B cell (primary cell): ENCODE results near the gene TMEFF1. TPM values are rescaled to one million over a fixed set of nuclear protein-coding genes. Genes with fewer than 3 reads are reported as not detected.

ENCODE experiments used
- ATAC-seq: fragments of 200-7000 bp; cut with Tn5 transposase; one replicate; pipeline ENCODE4 v1.10.0; 2021; ENCODE audit warnings: low read depth, mild to moderate bottlenecking, moderate number of reproducible peaks, moderate library complexity
- CTCF ChIA-PET: fragments of 350-600 bp; sonication (Branson Sonifier 250); formaldehyde crosslinking; loops from one replicate; lab custom pipeline; 2021; ENCODE audit warnings: antibody characterized with exemption, inconsistent platforms; lab: Charles Lee
- POLR2A ChIA-PET: fragments of 350-600 bp; sonication (Branson Sonifier 250); formaldehyde crosslinking; loops from one replicate; lab custom pipeline; 2021; ENCODE audit warnings: antibody characterized with exemption; lab: Charles Lee
- DNase-seq: peaks from one replicate; pipeline ENCODE4 v3.0.0; 2013
- H2AFZ ChIP-seq: 2 replicates; pipeline ENCODE4 v1.6.1; 2012; ENCODE audit warnings: mild to moderate bottlenecking, low read depth, low read length; ENCODE audit not compliant: insufficient read depth, poor library complexity, severe bottlenecking
- H3K27ac ChIP-seq, 2 donors: 1 replicate in 1 of 2; 2 replicates in 1 of 2; pipeline ENCODE4 v1.5.1; 2012 to 2013; ENCODE audit warnings: low read length in 2 of 2, mild to moderate bottlenecking in 2 of 2, moderate library complexity in 1 of 2
- H3K27me3 ChIP-seq, 4 experiments: fragments of 200-600 bp in 1 of 4; sonication (generic) in 1 of 4; replicated peaks in 1 of 4; 1 replicate in 2 of 4; 2 replicates in 2 of 4; pipeline versions ENCODE4 v1.6.1 to v1.7.0; 2013 to 2016; ENCODE audit warnings: low read length in 3 of 4, mild to moderate bottlenecking in 2 of 4, mixed read lengths in 1 of 4, moderate library complexity in 1 of 4; ENCODE audit not compliant: insufficient read depth in 4 of 4, control insufficient read depth in 3 of 4; ENCODE audit errors: control extremely low read depth in 1 of 4
- H3K36me3 ChIP-seq, 2 experiments: replicated peaks in 1 of 2; 1 replicate in 1 of 2; 2 replicates in 1 of 2; pipeline versions ENCODE4 v1.6.1 to v1.7.1; 2013; ENCODE audit warnings: low read length in 1 of 2; ENCODE audit not compliant: insufficient read depth in 2 of 2, control insufficient read depth in 1 of 2; ENCODE audit errors: control extremely low read depth in 1 of 2, extremely low read depth in 1 of 2
- H3K4me1 ChIP-seq, 2 donors: fragments of 200-600 bp in 1 of 2; sonication (generic) in 1 of 2; 1 replicate in 1 of 2; 2 replicates in 1 of 2; pipeline versions ENCODE4 v1.5.1 to v1.6.1; 2013 to 2017; ENCODE audit warnings: low read length in 2 of 2; ENCODE audit not compliant: control insufficient read depth in 2 of 2, insufficient read depth in 2 of 2
- H3K4me2 ChIP-seq: replicated peaks from 2 replicates; pipeline ENCODE3; 2012; ENCODE audit warnings: mild to moderate bottlenecking, low read depth, low read length; ENCODE audit not compliant: poor library complexity, severe bottlenecking
- H3K4me3 ChIP-seq, 5 experiments: fragments of 200-600 bp in 1 of 5; sonication (generic) in 1 of 5; 1 replicate in 3 of 5; 2 replicates in 2 of 5; pipeline versions ENCODE4 v1.5.1 to v1.7.0; 2011 to 2016; ENCODE audit warnings: low read length in 4 of 5, mild to moderate bottlenecking in 4 of 5, low read depth in 2 of 5, control low read depth in 1 of 5, moderate library complexity in 1 of 5; ENCODE audit not compliant: insufficient read depth in 1 of 5; ENCODE audit errors: control extremely low read depth in 1 of 5, extremely low read depth in 1 of 5
- H3K79me2 ChIP-seq: fragments of 200-600 bp; sonication (generic); one replicate; pipeline ENCODE4 v1.6.0; 2016; ENCODE audit warnings: low read length; ENCODE audit not compliant: control insufficient read depth, insufficient read depth
- H3K9ac ChIP-seq: fragments of 200-600 bp; sonication (generic); 2 replicates; pipeline ENCODE4 v1.6.1; 2017; ENCODE audit warnings: mild to moderate bottlenecking, low read length, moderate library complexity
- H3K9me3 ChIP-seq, 3 donors: one replicate each; pipeline versions ENCODE4 v1.6.1 to v1.7.1; 2013; ENCODE audit warnings: low read length in 2 of 3; ENCODE audit not compliant: control insufficient read depth in 2 of 3, insufficient read depth in 1 of 3; ENCODE audit errors: control extremely low read depth in 1 of 3
- H4K20me1 ChIP-seq: 2 replicates; pipeline ENCODE4 v1.6.0; 2012; ENCODE audit warnings: mild to moderate bottlenecking, low read length; ENCODE audit not compliant: insufficient read depth, control insufficient read depth, poor library complexity, severe bottlenecking
- H3K27ac Mint-ChIP-seq: one replicate; pipeline ENCODE4 v1.8.0; 2021; ENCODE audit warnings: mixed read lengths
- H3K27me3 Mint-ChIP-seq: one replicate; pipeline ENCODE4 v1.8.0; 2021; ENCODE audit warnings: mixed read lengths
- H3K4me1 Mint-ChIP-seq: one replicate; pipeline ENCODE4 v1.8.0; 2021; ENCODE audit warnings: mixed read lengths
- H3K4me3 Mint-ChIP-seq: one replicate; pipeline ENCODE4 v1.8.0; 2021; ENCODE audit warnings: mixed read lengths
- H3K9me3 Mint-ChIP-seq: one replicate; pipeline ENCODE4 v1.8.0; 2022; ENCODE audit warnings: mixed read lengths; ENCODE audit not compliant: insufficient read depth
- EZH2 ChIP-seq: IDR thresholded peaks from 2 replicates; pipeline ENCODE4 v1.6.1; 2012; ENCODE audit warnings: borderline replicate concordance, low read depth, mild to moderate bottlenecking, moderate library complexity, low read length; ENCODE audit not compliant: insufficient read depth, poor library complexity, severe bottlenecking
- WGBS: methylation state at CpG from one replicate; pipeline ENCODE4 v1.1.5; 2013; ENCODE audit warnings: missing lambda C conversion rate; ENCODE audit not compliant: insufficient coverage; 5-methylcytosine and 5-hydroxymethylcytosine counted together
- intact Hi-C: fragments of 100-400 bp; cut with micrococcal nuclease; formaldehyde crosslinking; loops from one replicate; pipeline ENCODE4 v1.10.0; 2022
- polyA plus RNA-seq: library from polyadenylated mRNA; depleted of rRNA; stranded (reverse); fragments of >200 nt; gene quantifications from 2 replicates; pipeline ENCODE4 v1.2.3, GENCODE V29; 2012
- total RNA-seq, 2 donors: library from RNA; stranded (reverse); fragments of 120-200 nt in 1 of 2; gene quantifications; 1 replicate in 1 of 2; 2 replicates in 1 of 2; pipeline versions ENCODE4 v1.2.3 to v1.2.4, GENCODE V29; 2013 to 2022
- TF ChIP-seq, protein P1 (sequence below): fragments of 200-600 bp; IDR thresholded peaks from one replicate; pipeline ENCODE4 v1.8.0; 2022; ENCODE audit warnings: antibody characterized with exemption, mild to moderate bottlenecking

Gene TMEFF1
- total and polyA plus RNA-seq, 2 donors (not counting 1 experiment from before 2014, with no cell fraction given): not detected

DNA sequence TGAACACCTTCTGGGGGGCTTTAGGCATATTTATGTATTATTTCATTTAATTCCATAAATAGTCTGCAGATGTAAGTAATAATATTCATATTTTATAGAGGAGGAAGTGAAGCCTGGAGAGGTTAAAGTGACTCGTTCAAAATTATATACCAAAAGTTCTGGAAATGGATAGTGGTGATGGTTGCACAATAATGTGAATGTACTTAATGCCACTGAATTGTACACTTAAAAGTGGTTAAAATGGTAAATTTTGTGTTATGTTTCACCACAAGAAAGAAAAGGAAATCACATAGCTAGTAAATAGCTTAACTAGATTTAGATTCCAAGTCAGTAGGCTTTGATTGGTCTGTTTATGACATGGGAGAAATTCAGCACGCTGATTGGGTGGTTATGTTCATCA is 13.0 kb upstream of the TMEFF1 start:
- Mint-ChIP-seq H3K4me1 (no peaks in the 10 kb centered on the region), H3K27me3 (peaks cover 5% of the 10 kb centered on the region), H3K9me3 (no peaks in the 10 kb centered on the region), H3K27ac (no peak overlapping the region), H3K4me3 (no peak overlapping the region)
- H3K4me2 ChIP-seq: no peak overlapping the region
- H3K36me3 ChIP-seq: no peaks in the 10 kb centered on the region
- H3K79me2 ChIP-seq: no peaks in the 10 kb centered on the region
- no peak overlapping the region for H2AFZ ChIP-seq
- H3K27ac ChIP-seq: no peak overlapping the region
- no peaks in the 10 kb centered on the region for H4K20me1 ChIP-seq
- TF ChIP-seq, protein P1, sequence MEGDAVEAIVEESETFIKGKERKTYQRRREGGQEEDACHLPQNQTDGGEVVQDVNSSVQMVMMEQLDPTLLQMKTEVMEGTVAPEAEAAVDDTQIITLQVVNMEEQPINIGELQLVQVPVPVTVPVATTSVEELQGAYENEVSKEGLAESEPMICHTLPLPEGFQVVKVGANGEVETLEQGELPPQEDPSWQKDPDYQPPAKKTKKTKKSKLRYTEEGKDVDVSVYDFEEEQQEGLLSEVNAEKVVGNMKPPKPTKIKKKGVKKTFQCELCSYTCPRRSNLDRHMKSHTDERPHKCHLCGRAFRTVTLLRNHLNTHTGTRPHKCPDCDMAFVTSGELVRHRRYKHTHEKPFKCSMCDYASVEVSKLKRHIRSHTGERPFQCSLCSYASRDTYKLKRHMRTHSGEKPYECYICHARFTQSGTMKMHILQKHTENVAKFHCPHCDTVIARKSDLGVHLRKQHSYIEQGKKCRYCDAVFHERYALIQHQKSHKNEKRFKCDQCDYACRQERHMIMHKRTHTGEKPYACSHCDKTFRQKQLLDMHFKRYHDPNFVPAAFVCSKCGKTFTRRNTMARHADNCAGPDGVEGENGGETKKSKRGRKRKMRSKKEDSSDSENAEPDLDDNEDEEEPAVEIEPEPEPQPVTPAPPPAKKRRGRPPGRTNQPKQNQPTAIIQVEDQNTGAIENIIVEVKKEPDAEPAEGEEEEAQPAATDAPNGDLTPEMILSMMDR: no peak
- TF ChIP-seq EZH2: no peak
- POLR2A ChIA-PET: no interaction called here
- ATAC-seq (no peak), DNase-seq (no peak)
- H3K4me1 ChIP-seq: no peaks in the 10 kb centered on the region
- intact Hi-C loops: no loop called here
- H3K27me3 ChIP-seq: no peaks in the 10 kb centered on the region
- H3K4me3 ChIP-seq: no peak overlapping the region
- 80% methylated on average over 2 of the region's 2 CpGs for WGBS
- H3K9ac ChIP-seq: no peak overlapping the region
- CTCF ChIA-PET: no interaction called here
- no peaks in the 10 kb centered on the region for H3K9me3 ChIP-seq

DNA sequence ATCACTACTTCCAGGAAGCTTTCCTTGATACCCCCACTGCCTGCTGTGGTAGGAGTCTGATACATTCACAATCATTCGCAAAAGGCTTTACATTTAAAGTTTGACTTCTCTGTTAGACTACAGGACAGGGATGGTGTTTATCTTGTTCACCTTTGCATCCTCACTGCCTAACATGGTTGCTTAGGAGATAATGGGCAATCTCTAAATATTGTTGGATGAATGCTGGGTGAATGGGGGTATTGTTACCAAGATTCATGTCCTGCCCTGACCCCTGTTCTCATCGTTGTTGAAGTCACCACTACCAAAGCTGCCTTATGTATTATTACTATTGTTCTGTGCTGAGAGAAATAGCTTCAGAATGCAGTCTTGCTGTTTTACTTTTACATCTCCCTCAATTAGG is 7.7 kb upstream of the TMEFF1 start:
- ChIA-PET CTCF (no interaction called here), POLR2A (no interaction called here)
- H3K4me3 Mint-ChIP-seq: no peak overlapping the region
- Histone ChIP-seq H3K27me3 (no peaks in the 10 kb centered on the region), H3K4me1 (no peaks in the 10 kb centered on the region), H3K4me2 (no peak overlapping the region), H3K9ac (no peak overlapping the region), H3K27ac (no peak overlapping the region), H3K36me3 (no peaks in the 10 kb centered on the region), H2AFZ (no peak overlapping the region), H3K9me3 (no peaks in the 10 kb centered on the region), H4K20me1 (no peaks in the 10 kb centered on the region), H3K79me2 (no peaks in the 10 kb centered on the region), H3K4me3 (no peak overlapping the region)
- DNase-seq: no peak
- peaks cover 8% of the 10 kb centered on the region for H3K27me3 Mint-ChIP-seq
- TF ChIP-seq EZH2: no peak
- TF ChIP-seq, protein P1: no peak
- intact Hi-C loops: no loop called here
- WGBS: no CpG with 5 or more reads among the region's 2 CpGs
- H3K27ac Mint-ChIP-seq: no peak overlapping the region
- H3K4me1 Mint-ChIP-seq: no peaks in the 10 kb centered on the region
- no peak for ATAC-seq
- H3K9me3 Mint-ChIP-seq: no peaks in the 10 kb centered on the region
